ENCODE data around the gene POU3F2.

POU3F2 gene

DNA sequence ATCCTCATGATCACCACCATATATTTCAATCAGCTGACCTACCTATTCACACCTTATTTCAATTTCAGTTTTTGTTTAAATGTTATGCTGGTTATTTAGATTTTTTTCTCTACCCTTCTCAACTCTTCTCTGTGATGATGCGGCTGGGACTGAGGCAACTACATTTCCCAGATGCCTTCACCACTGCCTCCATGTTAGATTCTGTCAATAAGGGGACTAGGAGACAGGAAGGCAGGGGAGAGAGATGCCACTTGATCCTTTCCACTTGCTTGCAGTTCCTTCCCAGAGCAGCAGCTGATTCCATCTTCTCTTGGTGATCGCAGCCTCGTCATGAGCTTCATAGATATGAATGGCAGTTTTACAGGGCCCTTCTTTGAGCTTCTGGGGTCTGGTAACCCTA is 33.5 kb upstream of the POU3F2 start:
- TF ChIP-seq, protein P1, sequence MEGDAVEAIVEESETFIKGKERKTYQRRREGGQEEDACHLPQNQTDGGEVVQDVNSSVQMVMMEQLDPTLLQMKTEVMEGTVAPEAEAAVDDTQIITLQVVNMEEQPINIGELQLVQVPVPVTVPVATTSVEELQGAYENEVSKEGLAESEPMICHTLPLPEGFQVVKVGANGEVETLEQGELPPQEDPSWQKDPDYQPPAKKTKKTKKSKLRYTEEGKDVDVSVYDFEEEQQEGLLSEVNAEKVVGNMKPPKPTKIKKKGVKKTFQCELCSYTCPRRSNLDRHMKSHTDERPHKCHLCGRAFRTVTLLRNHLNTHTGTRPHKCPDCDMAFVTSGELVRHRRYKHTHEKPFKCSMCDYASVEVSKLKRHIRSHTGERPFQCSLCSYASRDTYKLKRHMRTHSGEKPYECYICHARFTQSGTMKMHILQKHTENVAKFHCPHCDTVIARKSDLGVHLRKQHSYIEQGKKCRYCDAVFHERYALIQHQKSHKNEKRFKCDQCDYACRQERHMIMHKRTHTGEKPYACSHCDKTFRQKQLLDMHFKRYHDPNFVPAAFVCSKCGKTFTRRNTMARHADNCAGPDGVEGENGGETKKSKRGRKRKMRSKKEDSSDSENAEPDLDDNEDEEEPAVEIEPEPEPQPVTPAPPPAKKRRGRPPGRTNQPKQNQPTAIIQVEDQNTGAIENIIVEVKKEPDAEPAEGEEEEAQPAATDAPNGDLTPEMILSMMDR (IDR thresholded peaks at IDR 0.05; ENCODE audit: insufficient read depth, low read length, missing control alignments): no peak
- POLR2A ChIA-PET: no interaction called here
- CTCF ChIA-PET: interaction anchor here (0.7 kb wide), 1 partner anchor 99 kb away, joined by 3 read pairs; no protein-coding TSS in a partner anchor
- no peak for DNase-seq (ENCODE audit: low read depth, low spot score)
- no peak overlapping the region for H3K4me3 ChIP-seq (ENCODE audit: low read depth, low read length)

DNA sequence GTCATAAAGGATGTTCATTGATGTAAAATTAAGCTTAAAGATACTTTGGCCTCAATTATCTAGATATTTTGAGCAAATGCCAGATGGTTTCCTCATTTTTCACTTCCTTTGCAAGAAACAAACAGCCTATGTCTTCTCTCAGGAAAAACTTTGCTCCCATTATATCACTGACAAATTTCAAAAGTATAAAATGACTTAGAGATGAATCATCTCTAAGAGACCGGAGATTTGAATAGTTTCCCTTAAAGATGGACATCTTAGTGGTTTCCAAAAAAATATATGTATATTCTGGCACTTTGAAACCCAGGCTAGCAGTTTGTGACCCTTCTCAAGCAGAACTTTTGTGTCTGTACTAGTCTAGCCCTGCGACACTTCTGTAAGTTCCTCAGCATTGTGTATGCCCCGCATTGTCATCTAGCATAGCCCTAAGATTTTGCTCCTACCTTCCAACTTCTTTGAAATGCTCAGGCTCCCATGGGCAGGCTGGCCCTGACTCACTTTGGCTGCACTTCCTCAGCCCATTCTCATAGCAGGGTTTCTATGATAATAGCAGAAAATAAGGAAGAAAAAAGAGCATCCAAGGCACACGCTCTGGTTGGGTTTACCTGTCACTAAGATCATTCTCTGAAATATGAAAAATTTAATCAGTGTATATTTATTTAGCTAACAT is 25.7 kb upstream of the POU3F2 start:
- TF ChIP-seq, protein P1 (IDR thresholded peaks at IDR 0.05; ENCODE audit: insufficient read depth, low read length, missing control alignments): no peak
- POLR2A ChIA-PET: no interaction called here
- no peak overlapping the region for H3K4me3 ChIP-seq (ENCODE audit: low read depth, low read length)
- peak; percentile 3 for DNase-seq (ENCODE audit: low read depth, low spot score)
- CTCF ChIA-PET: no interaction called here

- TF ChIP-seq, protein P1 (IDR thresholded peaks at IDR 0.05; ENCODE audit: insufficient read depth, low read length, missing control alignments): no peak
- no peak overlapping the region for H3K4me3 ChIP-seq (ENCODE audit: low read depth, low read length)
- ChIA-PET CTCF (no interaction called here), POLR2A (no interaction called here)
- no peak for DNase-seq (ENCODE audit: low read depth, low spot score)
Observed at GRCh38 chr6:98812220-98812619, 22.2 kb upstream of the POU3F2 start.

DNA sequence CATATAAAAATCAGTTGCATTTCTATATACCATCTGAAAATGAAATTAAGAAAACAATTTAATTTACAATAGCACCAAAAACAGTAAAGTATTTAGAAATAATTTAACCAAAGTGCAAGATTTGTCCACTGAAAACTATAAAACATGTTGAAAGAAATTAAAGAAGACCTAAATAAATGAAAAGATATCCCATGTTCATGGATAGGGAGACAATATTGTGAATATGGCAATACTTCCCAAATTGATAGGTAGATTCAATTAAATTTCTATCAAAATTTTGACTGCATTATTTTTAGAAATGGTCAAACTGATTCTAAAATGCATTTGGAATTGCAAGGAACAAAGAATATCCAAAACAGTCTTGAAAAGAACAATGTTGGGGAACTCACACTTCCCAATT is 17.6 kb upstream of the POU3F2 start:
- ChIA-PET CTCF (no interaction called here), POLR2A (no interaction called here)
- H3K4me3 ChIP-seq (ENCODE audit: low read depth, low read length): no peak overlapping the region
- no peak for DNase-seq (ENCODE audit: low read depth, low spot score)
- TF ChIP-seq, protein P1 (IDR thresholded peaks at IDR 0.05; ENCODE audit: insufficient read depth, low read length, missing control alignments): no peak

- no peak overlapping the region for H3K4me3 ChIP-seq (ENCODE audit: low read depth, low read length)
- POLR2A ChIA-PET: no interaction called here
- CTCF ChIA-PET: interaction anchor here (1.0 kb wide), 1 partner anchor 298 kb away, joined by 3 read pairs; no protein-coding TSS in a partner anchor
- TF ChIP-seq, protein P1 (IDR thresholded peaks at IDR 0.05; ENCODE audit: insufficient read depth, low read length, missing control alignments): no peak
- DNase-seq (ENCODE audit: low read depth, low spot score): no peak
Observed at GRCh38 chr6:98821756-98822405, 12.5 kb upstream of the POU3F2 start.

DNA sequence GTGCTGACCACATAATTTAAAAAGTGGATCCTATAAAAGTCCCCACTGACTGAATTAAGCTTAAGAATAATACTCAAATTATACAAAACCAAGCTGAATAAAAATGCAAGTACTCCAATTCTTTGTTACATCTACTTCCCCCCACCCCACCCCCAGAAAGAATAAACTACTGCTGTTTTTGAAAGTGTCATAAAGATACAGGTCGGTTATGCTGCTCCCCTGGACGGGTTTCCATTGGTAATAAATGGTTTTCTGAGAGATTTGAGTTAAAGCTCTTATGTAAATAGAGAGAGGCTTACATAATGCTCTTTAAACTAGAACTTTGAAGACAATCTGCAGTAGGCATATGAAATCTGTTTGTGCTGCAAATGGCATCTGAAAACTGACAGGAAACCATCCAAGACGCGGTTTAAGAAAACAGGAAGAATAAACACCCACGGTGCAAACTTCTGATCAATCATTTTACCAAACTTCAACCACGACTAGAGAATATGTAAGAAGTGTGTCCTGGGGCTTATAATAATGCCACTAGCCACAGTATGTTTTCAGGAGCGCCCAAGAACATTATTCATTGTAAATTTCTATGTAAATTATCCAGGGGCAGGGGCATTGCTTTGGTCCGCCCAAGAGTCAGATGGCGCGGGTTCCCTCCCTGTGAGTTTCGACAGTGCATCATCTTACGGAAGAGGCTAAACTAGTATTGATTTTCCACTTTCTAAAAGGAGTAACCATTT is 10.8 kb upstream of the POU3F2 start:
- H3K4me3 ChIP-seq (ENCODE audit: low read depth, low read length): no peak overlapping the region
- ChIA-PET POLR2A (no interaction called here), CTCF (no interaction called here)
- no peak for DNase-seq (ENCODE audit: low read depth, low spot score)
- TF ChIP-seq, protein P1 (IDR thresholded peaks at IDR 0.05; ENCODE audit: insufficient read depth, low read length, missing control alignments): no peak
